GM12864 (cell line): ENCODE data around the gene AKAP11.
A peak's percentile ranks its signal among the peaks of the same experiment; 100 is the strongest.

Source experiments
- DNase-seq: peaks from one replicate; pipeline ENCODE4 v3.0.0-alpha.2; 2011; ENCODE audit warnings: low read depth
- H3K4me3 ChIP-seq: 2 replicates; pipeline ENCODE4 v1.5.1; 2011; ENCODE audit warnings: mild to moderate bottlenecking, low read depth, low read length, control low read depth
- CTCF ChIP-seq: IDR thresholded peaks from 2 replicates; pipeline ENCODE4 v1.5.1; 2011; ENCODE audit warnings: low read depth, mild to moderate bottlenecking, moderate library complexity, low read length, control low read depth, inconsistent platforms; ENCODE audit errors: missing control alignments

The AKAP11 gene

GRCh38 chr13:42348576-42348975 is 76.6 kb downstream of the AKAP11 start:
- no peak overlapping the region for H3K4me3 ChIP-seq
- no peak for DNase-seq
- TF ChIP-seq CTCF = no peak

- no peak for DNase-seq
- TF ChIP-seq CTCF = no peak
- no peak overlapping the region for H3K4me3 ChIP-seq
These were observed 78.2 kb downstream of the AKAP11 start for GRCh38 chr13:42350141-42350540.

GRCh38 chr13:42354241-42355091 is 82.5 kb downstream of the AKAP11 start:
- no peak overlapping the region for H3K4me3 ChIP-seq
- peak; percentile 61 for DNase-seq
- TF ChIP-seq CTCF = peak; percentile 55

- no peak for DNase-seq
- TF ChIP-seq CTCF = no peak
These were observed 83.1 kb downstream of the AKAP11 start for GRCh38 chr13:42355092-42355485.

GRCh38 chr13:42355491-42356183 is 83.7 kb downstream of the AKAP11 start:
- no peak for DNase-seq
- TF ChIP-seq CTCF = no peak
- H3K4me3 ChIP-seq = no peak overlapping the region

More at GRCh38 chr13:42355092-42355485, 83.1 kb downstream of the AKAP11 start:
- no peak overlapping the region for H3K4me3 ChIP-seq

- no peak for DNase-seq
- H3K4me3 ChIP-seq = no peak overlapping the region
These were observed 84.2 kb downstream of the AKAP11 start for GRCh38 chr13:42356184-42356575.

More at GRCh38 chr13:42356184-42356575, 84.2 kb downstream of the AKAP11 start:
- TF ChIP-seq CTCF = no peak
